Ascending aorta (tissue), 2 donors: ENCODE measurements around the gene ZNF597. TPM values are rescaled to one million over a fixed set of nuclear protein-coding genes. Genes with fewer than 3 reads are reported as not detected.

ENCODE experiments used
- DNase-seq, 2 donors: peaks; one replicate each; pipeline ENCODE4 v3.0.0-alpha.2; 2019; ENCODE audit warnings: low spot score in 2 of 2
- H3K27ac ChIP-seq, 2 donors: fragments of 200-600 bp; sonication (generic); one replicate each; pipeline ENCODE4 v1.5.1; 2016 to 2017; ENCODE audit warnings: mild to moderate bottlenecking in 1 of 2
- H3K27me3 ChIP-seq: fragments of 200-600 bp; sonication (generic); one replicate; pipeline ENCODE4 v1.5.1; 2017
- H3K36me3 ChIP-seq, 2 donors: fragments of 200-600 bp; sonication (generic); one replicate each; pipeline ENCODE4 v1.5.1; 2016
- H3K4me1 ChIP-seq, 2 donors: fragments of 200-600 bp; sonication (generic); one replicate each; pipeline ENCODE4 v1.5.1; 2016 to 2017; ENCODE audit warnings: mild to moderate bottlenecking in 1 of 2
- H3K4me3 ChIP-seq, 2 donors: fragments of 200-600 bp; sonication (generic); one replicate each; pipeline ENCODE4 v1.5.1; 2016 to 2017; ENCODE audit warnings: mild to moderate bottlenecking in 1 of 2
- H3K9me3 ChIP-seq, 2 donors: fragments of 200-600 bp; sonication (generic); one replicate each; pipeline ENCODE4 v1.5.1; 2016
- intact Hi-C: fragments of 100-400 bp; cut with DNase I; formaldehyde crosslinking; loops from one replicate; pipeline ENCODE4 v1.15.1; 2023
- total RNA-seq: library from RNA; depleted of rRNA; stranded (reverse); fragments of >200 nt; gene quantifications from one replicate; pipeline ENCODE4 v1.1.0, GENCODE V29; 2016
- TF ChIP-seq, protein P1 (sequence below), 3 experiments: fragments of 200-600 bp in 2 of 3; fragments of 450-650 bp in 1 of 3; sonication (generic) in 2 of 3; IDR thresholded peaks; one replicate each; pipeline ENCODE4 v1.5.1; 2016 to 2019; ENCODE audit warnings: antibody characterized with exemption in 3 of 3, mild to moderate bottlenecking in 1 of 3, moderate library complexity in 1 of 3

The ZNF597 gene
- total RNA-seq, 1 donor from 2014 or later, result 0.21 TPM

DNA sequence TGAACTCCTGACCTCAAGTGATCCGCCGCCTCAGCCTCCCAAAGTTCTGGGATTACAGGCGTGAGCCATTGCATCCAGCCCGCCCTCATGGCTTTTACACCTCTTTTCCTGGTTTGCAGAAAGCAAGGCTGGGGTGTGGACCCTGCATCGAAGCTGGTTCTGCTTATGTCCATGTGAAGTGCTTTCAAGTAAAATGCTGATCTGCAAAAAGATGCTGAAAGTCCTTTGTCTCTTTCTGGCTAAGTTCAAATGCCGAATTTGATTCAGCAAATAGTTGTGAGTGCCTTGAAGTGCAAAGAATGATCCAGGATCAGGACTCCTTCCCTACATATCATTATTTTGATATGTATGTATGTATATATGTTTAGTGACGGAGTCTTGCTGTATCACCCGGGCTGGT lies 17.3 kb upstream of the ZNF597 start:
- Histone ChIP-seq H3K27ac (no peak overlapping the region), H3K4me1 (peaks cover 8 to 17% of the 10 kb centered on the region in 2 donors)
- TF ChIP-seq, protein P1, sequence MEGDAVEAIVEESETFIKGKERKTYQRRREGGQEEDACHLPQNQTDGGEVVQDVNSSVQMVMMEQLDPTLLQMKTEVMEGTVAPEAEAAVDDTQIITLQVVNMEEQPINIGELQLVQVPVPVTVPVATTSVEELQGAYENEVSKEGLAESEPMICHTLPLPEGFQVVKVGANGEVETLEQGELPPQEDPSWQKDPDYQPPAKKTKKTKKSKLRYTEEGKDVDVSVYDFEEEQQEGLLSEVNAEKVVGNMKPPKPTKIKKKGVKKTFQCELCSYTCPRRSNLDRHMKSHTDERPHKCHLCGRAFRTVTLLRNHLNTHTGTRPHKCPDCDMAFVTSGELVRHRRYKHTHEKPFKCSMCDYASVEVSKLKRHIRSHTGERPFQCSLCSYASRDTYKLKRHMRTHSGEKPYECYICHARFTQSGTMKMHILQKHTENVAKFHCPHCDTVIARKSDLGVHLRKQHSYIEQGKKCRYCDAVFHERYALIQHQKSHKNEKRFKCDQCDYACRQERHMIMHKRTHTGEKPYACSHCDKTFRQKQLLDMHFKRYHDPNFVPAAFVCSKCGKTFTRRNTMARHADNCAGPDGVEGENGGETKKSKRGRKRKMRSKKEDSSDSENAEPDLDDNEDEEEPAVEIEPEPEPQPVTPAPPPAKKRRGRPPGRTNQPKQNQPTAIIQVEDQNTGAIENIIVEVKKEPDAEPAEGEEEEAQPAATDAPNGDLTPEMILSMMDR (IDR thresholded peaks at IDR 0.05), result no peak

DNA sequence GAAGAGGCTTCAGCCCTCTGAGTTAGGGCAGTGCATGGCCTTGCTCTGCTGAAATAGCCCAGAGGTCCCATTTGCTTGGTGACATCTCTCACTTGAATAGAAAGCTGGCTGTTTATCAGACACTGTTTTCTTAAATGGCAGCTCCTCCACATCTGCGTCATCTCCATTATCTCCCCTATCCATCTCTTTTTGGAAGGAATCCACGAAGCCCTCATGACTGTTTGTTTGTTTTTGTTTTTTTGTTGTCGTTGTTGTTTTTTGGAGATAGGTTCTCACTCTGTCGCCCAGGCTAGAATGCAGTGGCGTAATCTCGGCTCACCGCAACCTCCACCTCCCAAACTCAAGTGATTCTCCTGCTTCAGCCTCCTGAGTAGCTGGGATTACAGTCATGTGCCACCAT lies 16.8 kb upstream of the ZNF597 start:
- peaks cover 8 to 17% of the 10 kb centered on the region in 2 donors for H3K4me1 ChIP-seq
- TF ChIP-seq, protein P1 (IDR thresholded peaks at IDR 0.05), result no peak
- no peaks in the 10 kb centered on the region for H3K27me3 ChIP-seq
- DNase-seq, result no peak
- no peaks in the 10 kb centered on the region for H3K36me3 ChIP-seq
- intact Hi-C loops, result no loop called here
- no peak overlapping the region for H3K4me3 ChIP-seq
- no peak overlapping the region for H3K27ac ChIP-seq
- no peaks in the 10 kb centered on the region for H3K9me3 ChIP-seq

More for the DNA sequence above, 17.3 kb upstream of the ZNF597 start:
- H3K27me3 ChIP-seq, result no peaks in the 10 kb centered on the region
- H3K36me3 ChIP-seq, result no peaks in the 10 kb centered on the region
- intact Hi-C loops, result no loop called here
- H3K4me3 ChIP-seq, result no peak overlapping the region
- no peak for DNase-seq
- no peaks in the 10 kb centered on the region for H3K9me3 ChIP-seq

DNA sequence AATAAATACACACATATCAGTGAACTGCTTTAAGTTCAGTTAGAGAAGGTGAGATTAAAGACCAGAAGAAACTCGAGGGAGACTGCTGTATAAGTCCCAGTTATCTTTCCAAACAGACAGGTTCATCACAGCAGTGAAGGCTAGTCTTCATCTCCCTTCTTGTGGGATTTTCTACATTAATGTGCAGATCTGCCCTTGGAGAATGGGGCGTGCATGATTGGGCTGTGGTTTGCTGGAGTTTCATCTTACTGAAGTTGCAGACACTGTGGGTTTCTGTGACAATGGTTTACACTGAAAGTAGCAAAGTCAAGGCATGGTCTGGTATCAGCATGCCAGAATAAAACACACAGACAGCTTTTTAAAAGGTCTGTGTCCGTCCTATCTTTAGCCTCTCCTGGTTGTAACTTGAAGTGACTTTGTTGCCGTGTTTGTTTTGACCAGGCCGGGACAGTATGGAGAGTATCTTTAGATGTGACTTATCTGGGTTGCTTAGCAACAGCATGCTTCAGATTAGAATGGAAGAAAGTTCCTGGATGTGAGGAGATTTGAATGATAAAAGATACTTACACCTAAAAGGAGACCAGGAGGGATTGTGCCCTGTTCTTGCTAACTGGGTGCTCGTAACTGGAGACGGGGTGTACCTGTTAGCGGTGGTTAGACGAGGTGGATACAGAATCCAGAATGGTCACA lies 16.2 kb upstream of the ZNF597 start:
- DNase-seq, result peak in 1 of 2 donors; percentile 11
- H3K27ac ChIP-seq, result peak overlapping the region; percentile 92
- peak overlapping the region; percentile 72 to 73 for H3K4me3 ChIP-seq
- H3K36me3 ChIP-seq, result no peaks in the 10 kb centered on the region
- peaks cover 8 to 17% of the 10 kb centered on the region in 2 donors for H3K4me1 ChIP-seq
- no peaks in the 10 kb centered on the region for H3K27me3 ChIP-seq
- TF ChIP-seq, protein P1 (IDR thresholded peaks at IDR 0.05), result no peak
- intact Hi-C loops, result loop anchor here (2.0 to 5.0 kb wide), 3 partner anchors 59 to 307 kb away; partner anchors contain the start of genes TIGD7, ZNF174, ZNF75A and ZSCAN32
- H3K9me3 ChIP-seq, result no peaks in the 10 kb centered on the region

DNA sequence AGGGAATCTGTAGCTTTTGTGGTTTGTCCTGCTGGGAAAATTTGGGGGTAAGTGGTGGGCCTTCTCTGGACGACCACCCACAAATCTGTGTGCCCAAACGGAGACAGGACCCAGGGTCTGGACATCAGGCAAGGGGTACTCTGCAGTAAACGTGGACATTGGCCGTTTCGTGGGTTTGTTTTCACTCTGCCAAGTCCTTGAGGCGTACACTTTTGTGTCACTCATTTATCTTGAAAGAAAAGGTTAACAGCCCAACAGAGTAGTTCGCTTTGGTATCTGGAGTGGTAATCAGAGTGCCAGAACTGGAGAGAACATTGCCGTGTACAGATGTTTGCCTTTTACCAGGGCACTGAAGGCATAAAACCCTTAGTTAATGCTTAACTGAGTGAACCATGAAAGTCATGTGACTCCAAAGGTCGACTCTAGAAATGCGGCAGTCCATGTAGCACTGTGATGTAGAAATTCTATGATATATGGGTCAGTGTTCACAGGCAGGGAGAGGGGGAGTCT lies 15.6 kb upstream of the ZNF597 start:
- peak in 1 of 2 donors; percentile 40 for DNase-seq
- peak overlapping the region; percentile 92 for H3K27ac ChIP-seq
- no peaks in the 10 kb centered on the region for H3K9me3 ChIP-seq
- no peaks in the 10 kb centered on the region for H3K27me3 ChIP-seq
- intact Hi-C loops, result loop anchor here (1.0 to 5.0 kb wide), 6 partner anchors 16 to 307 kb away; partner anchors contain the start of genes NAA60, TIGD7, ZNF174 and ZNF263
- H3K4me1 ChIP-seq, result peaks cover 8 to 17% of the 10 kb centered on the region in 2 donors
- TF ChIP-seq, protein P1 (IDR thresholded peaks at IDR 0.05), result no peak
- H3K4me3 ChIP-seq, result peak overlapping the region; percentile 72 to 73
- no peaks in the 10 kb centered on the region for H3K36me3 ChIP-seq

DNA sequence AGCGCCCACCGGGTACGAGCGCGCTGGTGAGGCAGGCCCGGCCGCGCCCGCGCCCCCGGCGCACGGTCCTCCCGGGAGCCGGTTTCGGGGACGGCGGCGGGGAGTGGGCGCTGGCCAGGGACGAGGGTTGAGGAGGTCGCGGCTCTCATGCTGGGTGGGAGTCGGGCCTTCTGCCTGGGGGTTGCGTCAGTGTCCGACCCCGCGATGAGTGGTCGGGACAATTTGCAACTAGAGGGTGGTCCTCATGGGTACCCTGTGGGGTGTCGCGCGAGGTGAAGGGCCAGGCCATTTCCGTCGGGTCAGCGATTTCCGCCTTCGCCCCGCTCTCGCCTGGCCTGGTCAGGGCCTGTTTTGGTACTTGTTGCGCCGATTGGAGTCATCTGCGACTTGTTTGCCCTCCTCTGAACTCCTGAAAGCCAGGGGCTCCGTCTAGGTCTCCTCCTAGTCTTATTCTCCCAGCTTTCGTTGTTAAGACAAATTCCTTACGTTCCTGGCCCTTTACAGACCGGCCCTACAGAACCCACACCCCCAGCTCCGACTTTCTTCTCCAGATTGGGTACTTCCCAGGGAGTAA lies 15.1 kb upstream of the ZNF597 start:
- DNase-seq, result peak in 1 of 2 donors; percentile 64
- TF ChIP-seq, protein P1 (IDR thresholded peaks at IDR 0.05), result no peak
- peak overlapping the region; percentile 92 for H3K27ac ChIP-seq
- H3K4me3 ChIP-seq, result peak overlapping the region; percentile 72 to 73
- intact Hi-C loops, result loop anchor here (1.0 to 5.0 kb wide), 6 partner anchors 15 to 306 kb away; partner anchors contain the start of genes NAA60, TIGD7, ZNF174 and ZNF263
- no peaks in the 10 kb centered on the region for H3K9me3 ChIP-seq
- peaks cover 8 to 17% of the 10 kb centered on the region in 2 donors for H3K4me1 ChIP-seq
- H3K27me3 ChIP-seq, result no peaks in the 10 kb centered on the region
- no peaks in the 10 kb centered on the region for H3K36me3 ChIP-seq
